Measurements from ENCODE around the gene TGIF2.

TGIF2 gene

DNA sequence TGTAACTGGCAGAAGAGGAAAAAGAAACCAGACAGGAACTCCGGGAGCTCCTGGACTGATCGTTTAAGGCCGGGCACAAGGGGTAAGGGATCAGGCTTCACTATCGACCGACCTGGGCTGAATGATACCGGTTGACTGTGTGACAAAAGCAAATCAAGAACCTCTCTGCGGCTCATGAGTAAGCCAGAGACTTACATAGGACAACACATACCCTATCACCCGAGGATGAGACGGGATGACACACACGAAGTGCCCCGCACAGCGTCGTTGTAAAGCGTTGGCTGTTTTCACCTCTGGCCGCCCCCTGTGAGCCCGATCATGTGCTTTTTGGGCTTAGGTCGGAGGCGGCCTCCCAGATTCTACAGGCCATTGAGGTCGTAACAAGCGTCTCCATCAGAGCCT, 695 bp upstream of the TGIF2 start:
- H3K4me1 ChIP-seq (ENCODE audit: low read length) = 0 out of 2 replicates have a peak, but pooled peaks cover 9% of the 10 kb centered on the region
- H3K9ac ChIP-seq (ENCODE audit: low read length) = peak overlapping the region; percentile 10; the same call in 1 of the 2 replicates
- DNase-seq = no peak
- no peaks in the 10 kb centered on the region for H3K9me3 ChIP-seq (replicated peaks; ENCODE audit: insufficient read depth, low read length)
- no peak overlapping the region; the same call in 1 of the 2 replicates for H3K27ac ChIP-seq (ENCODE audit: low read length)
- H3K4me3 ChIP-seq (ENCODE audit: low read length) = peak overlapping the region; percentile 50; the same call in 1 of the 2 replicates
- H2AFZ ChIP-seq (ENCODE audit: low read length) = peak overlapping the region; percentile 72
- no peak for TF ChIP-seq EZH2phosphoT487 (IDR thresholded peaks at IDR 0.05; ENCODE audit: low read length)
- TF ChIP-seq, protein P1, sequence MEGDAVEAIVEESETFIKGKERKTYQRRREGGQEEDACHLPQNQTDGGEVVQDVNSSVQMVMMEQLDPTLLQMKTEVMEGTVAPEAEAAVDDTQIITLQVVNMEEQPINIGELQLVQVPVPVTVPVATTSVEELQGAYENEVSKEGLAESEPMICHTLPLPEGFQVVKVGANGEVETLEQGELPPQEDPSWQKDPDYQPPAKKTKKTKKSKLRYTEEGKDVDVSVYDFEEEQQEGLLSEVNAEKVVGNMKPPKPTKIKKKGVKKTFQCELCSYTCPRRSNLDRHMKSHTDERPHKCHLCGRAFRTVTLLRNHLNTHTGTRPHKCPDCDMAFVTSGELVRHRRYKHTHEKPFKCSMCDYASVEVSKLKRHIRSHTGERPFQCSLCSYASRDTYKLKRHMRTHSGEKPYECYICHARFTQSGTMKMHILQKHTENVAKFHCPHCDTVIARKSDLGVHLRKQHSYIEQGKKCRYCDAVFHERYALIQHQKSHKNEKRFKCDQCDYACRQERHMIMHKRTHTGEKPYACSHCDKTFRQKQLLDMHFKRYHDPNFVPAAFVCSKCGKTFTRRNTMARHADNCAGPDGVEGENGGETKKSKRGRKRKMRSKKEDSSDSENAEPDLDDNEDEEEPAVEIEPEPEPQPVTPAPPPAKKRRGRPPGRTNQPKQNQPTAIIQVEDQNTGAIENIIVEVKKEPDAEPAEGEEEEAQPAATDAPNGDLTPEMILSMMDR (IDR thresholded peaks at IDR 0.05; ENCODE audit: low read length) = no peak
- TF ChIP-seq EZH2 (optimal IDR thresholded peaks at IDR 0.05; ENCODE audit: low read depth, low read length) = no peak
- H3F3A ChIP-seq (ENCODE audit: insufficient read depth, low read length) = peaks cover 24% of the 10 kb centered on the region
- peak overlapping the region; percentile 44; the same call in 1 of the 2 replicates for H3K4me2 ChIP-seq (ENCODE audit: low read depth, low read length)
- H3K27me3 ChIP-seq (replicated peaks; ENCODE audit: insufficient read depth, low read length) = no peaks in the 10 kb centered on the region
- H3K79me2 ChIP-seq (ENCODE audit: low read length) = peaks cover 36% of the 10 kb centered on the region
- no peaks in the 10 kb centered on the region for H3K9me2 ChIP-seq (replicated peaks; ENCODE audit: insufficient read depth, low read length)
- no peaks in the 10 kb centered on the region for H3K36me3 ChIP-seq (replicated peaks; ENCODE audit: insufficient read depth, low read length)
- H4K20me1 ChIP-seq (ENCODE audit: insufficient read depth, low read length) = no peaks in the 10 kb centered on the region

DNA sequence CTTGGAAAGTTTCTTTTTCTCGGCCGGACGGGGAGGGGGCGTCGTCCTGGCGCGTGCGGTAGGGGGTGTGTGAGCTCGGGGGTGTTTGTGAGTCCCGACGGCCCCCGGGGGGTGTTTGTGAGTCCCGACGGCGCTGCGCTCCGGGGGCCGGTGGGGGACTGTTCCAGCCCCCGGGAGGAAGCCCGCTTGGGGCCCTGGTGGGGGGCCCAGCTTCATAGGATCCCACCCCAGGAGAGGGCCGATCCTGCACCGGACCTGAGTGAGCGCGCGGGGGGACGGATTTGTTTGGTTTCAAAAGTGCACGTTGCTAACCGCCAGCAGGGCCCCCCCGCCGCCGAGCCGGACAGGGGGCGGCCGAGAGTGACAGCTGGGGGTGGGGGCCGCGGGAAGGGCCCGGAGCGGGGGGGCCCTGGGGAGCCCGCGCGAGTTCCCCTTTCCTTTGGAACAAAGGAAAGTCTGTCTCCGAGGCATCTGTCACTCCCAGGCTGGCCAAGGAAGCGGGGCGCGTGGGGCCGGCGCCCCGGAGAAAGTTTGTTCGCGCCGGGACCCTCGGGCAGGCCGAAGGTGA, 485 bp downstream of the TGIF2 start:
- H3K27me3 ChIP-seq (replicated peaks; ENCODE audit: insufficient read depth, low read length) = no peaks in the 10 kb centered on the region

DNA sequence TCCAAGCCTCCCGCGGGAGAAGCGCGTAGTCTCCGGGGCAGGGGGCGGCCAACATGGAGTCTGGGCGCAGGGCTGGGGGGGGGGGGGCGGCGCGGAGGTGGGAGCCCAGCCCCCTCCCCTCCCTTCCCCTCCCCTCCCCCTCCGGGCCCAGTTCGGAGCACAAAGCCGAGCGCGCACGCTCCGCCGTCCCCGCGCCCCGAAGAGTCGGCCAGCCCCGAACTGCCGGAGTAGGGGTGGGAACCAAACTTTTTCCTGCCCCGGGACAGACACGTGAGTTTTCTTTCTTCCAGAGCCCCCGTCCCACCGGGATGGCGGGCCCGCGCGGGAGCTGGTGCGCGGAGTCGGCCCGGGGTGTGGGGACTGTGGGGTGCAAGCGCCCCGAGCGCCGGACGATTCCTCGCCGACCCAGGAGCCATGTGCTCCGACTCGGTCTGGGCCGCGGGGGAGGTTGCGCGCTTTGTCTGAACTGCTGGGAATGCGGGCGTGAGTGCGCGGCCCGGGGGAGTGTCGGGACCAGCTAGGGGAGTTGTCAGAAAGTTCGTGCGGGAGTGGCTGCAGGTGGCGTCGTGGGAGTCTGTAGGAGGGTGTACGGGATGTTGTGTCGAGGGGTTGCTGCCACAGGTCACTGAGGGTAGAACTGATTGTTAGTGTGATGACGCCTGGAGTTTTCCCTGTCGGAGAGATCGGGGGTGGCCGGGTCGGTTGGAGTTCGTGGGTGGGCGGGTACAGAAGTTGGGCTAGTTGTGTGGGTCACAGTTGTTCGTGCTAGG, 1.2 kb downstream of the TGIF2 start:
- Histone ChIP-seq H2AFZ (ENCODE audit: low read length) (peak overlapping the region; percentile 81; the same call in 1 of the 2 replicates), H3K9me3 (replicated peaks; ENCODE audit: insufficient read depth, low read length) (no peaks in the 10 kb centered on the region), H3K4me3 (ENCODE audit: low read length) (peak overlapping the region; percentile 78), H3K9me2 (replicated peaks; ENCODE audit: insufficient read depth, low read length) (no peaks in the 10 kb centered on the region), H4K20me1 (ENCODE audit: insufficient read depth, low read length) (no peaks in the 10 kb centered on the region), H3K27ac (ENCODE audit: low read length) (peak overlapping the region; percentile 50; the same call in 1 of the 2 replicates), H3K79me2 (ENCODE audit: low read length) (peaks cover 52% of the 10 kb centered on the region), H3K4me2 (ENCODE audit: low read depth, low read length) (peak overlapping the region; percentile 74), H3K27me3 (replicated peaks; ENCODE audit: insufficient read depth, low read length) (no peaks in the 10 kb centered on the region), H3K9ac (ENCODE audit: low read length) (peak overlapping the region; percentile 97), H3F3A (ENCODE audit: insufficient read depth, low read length) (peaks cover 24% of the 10 kb centered on the region), H3K36me3 (replicated peaks; ENCODE audit: insufficient read depth, low read length) (no peaks in the 10 kb centered on the region), H3K4me1 (ENCODE audit: low read length) (0 out of 2 replicates have a peak, but pooled peaks cover 9% of the 10 kb centered on the region)
- DNase-seq = peak; percentile 46
- TF ChIP-seq, protein P1 (IDR thresholded peaks at IDR 0.05; ENCODE audit: low read length) = no peak
- TF ChIP-seq EZH2 (optimal IDR thresholded peaks at IDR 0.05; ENCODE audit: low read depth, low read length) (no peak), EZH2phosphoT487 (IDR thresholded peaks at IDR 0.05; ENCODE audit: low read length) (no peak)

More for the DNA sequence above, 485 bp downstream of the TGIF2 start:
- peak overlapping the region; percentile 97 for H3K9ac ChIP-seq (ENCODE audit: low read length)
- DNase-seq = peak; percentile 45
- H3K27ac ChIP-seq (ENCODE audit: low read length) = peak overlapping the region; percentile 50
- H2AFZ ChIP-seq (ENCODE audit: low read length) = peak overlapping the region; percentile 58; the same call in 1 of the 2 replicates
- H3K4me1 ChIP-seq (ENCODE audit: low read length) = 0 out of 2 replicates have a peak, but pooled peaks cover 9% of the 10 kb centered on the region
- no peaks in the 10 kb centered on the region for H3K9me2 ChIP-seq (replicated peaks; ENCODE audit: insufficient read depth, low read length)
- peaks cover 48% of the 10 kb centered on the region for H3K79me2 ChIP-seq (ENCODE audit: low read length)
- H4K20me1 ChIP-seq (ENCODE audit: insufficient read depth, low read length) = no peaks in the 10 kb centered on the region
- H3K4me2 ChIP-seq (ENCODE audit: low read depth, low read length) = peak overlapping the region; percentile 37; the same call in 1 of the 2 replicates
- H3F3A ChIP-seq (ENCODE audit: insufficient read depth, low read length) = peaks cover 24% of the 10 kb centered on the region
- no peaks in the 10 kb centered on the region for H3K9me3 ChIP-seq (replicated peaks; ENCODE audit: insufficient read depth, low read length)
- H3K4me3 ChIP-seq (ENCODE audit: low read length) = peak overlapping the region; percentile 78
- H3K36me3 ChIP-seq (replicated peaks; ENCODE audit: insufficient read depth, low read length) = no peaks in the 10 kb centered on the region
- TF ChIP-seq, protein P1 (IDR thresholded peaks at IDR 0.05; ENCODE audit: low read length) = no peak
- TF ChIP-seq EZH2 (optimal IDR thresholded peaks at IDR 0.05; ENCODE audit: low read depth, low read length) (no peak), EZH2phosphoT487 (IDR thresholded peaks at IDR 0.05; ENCODE audit: low read length) (no peak)

Data from MM.1S (cell line).